Body of pancreas (tissue), 4 donors: ENCODE results near the gene SERPINI1. TPM values are rescaled to one million over a fixed set of nuclear protein-coding genes. Genes with fewer than 3 reads are reported as not detected.

Experiments used
- ATAC-seq: fragments of 150-250 bp; one replicate; pipeline ENCODE4 v1.9.1; 2016
- DNase-seq, 4 donors: peaks; one replicate each; pipeline ENCODE4 v3.0.0-alpha.2; 2019
- H3K27ac ChIP-seq, 4 donors: fragments of 200-600 bp; sonication (generic); 1 replicate in 3 of 4; 2 replicates in 1 of 4; pipeline versions ENCODE4 v1.5.1 to v1.6.1; 2016 to 2019; ENCODE audit warnings: mild to moderate bottlenecking in 1 of 4, mixed read lengths in 1 of 4, moderate library complexity in 1 of 4
- H3K27me3 ChIP-seq, 2 donors: fragments of 200-600 bp; sonication (generic); one replicate each; pipeline ENCODE4 v1.6.0; 2016; ENCODE audit warnings: mild to moderate bottlenecking in 1 of 2
- H3K36me3 ChIP-seq, 2 donors: fragments of 200-600 bp; sonication (generic); replicated peaks in 1 of 2; 2 replicates each; pipeline ENCODE4 v1.5.1; 2016; ENCODE audit warnings: low read depth in 2 of 2; ENCODE audit not compliant: insufficient read depth in 1 of 2
- H3K4me1 ChIP-seq: fragments of 200-600 bp; sonication (generic); one replicate; pipeline ENCODE4 v1.6.0; 2016
- H3K4me3 ChIP-seq, 2 donors: fragments of 200-600 bp; sonication (generic); 1 replicate in 1 of 2; 2 replicates in 1 of 2; pipeline ENCODE4 v1.5.1; 2016 to 2019
- H3K9me3 ChIP-seq, 3 donors: fragments of 200-600 bp; sonication (generic); 1 replicate in 2 of 3; 2 replicates in 1 of 3; pipeline ENCODE4 v1.5.1; 2016
- POLR2A ChIP-seq, 3 donors: fragments of 450-650 bp; IDR thresholded peaks; one replicate each; pipeline ENCODE4 v1.6.1; 2016; ENCODE audit warnings: antibody characterized with exemption in 3 of 3, mild to moderate bottlenecking in 2 of 3
- WGBS, 2 donors: methylation state at CpG; one replicate each; pipeline ENCODE4 v1.1.5; 2017; 5-methylcytosine and 5-hydroxymethylcytosine counted together
- intact Hi-C: fragments of 100-400 bp; cut with DNase I; formaldehyde crosslinking; loops from one replicate; pipeline ENCODE4 v1.15.1; 2023
- total RNA-seq, 2 donors: library from RNA; depleted of rRNA; stranded (reverse); fragments of >200 nt; gene quantifications; one replicate each; pipeline ENCODE4 v1.1.0, GENCODE V29; 2016
- TF ChIP-seq, protein P1 (sequence below), 7 experiments: fragments of 450-650 bp in 4 of 7; fragments of 200-600 bp in 3 of 7; sonication (generic) in 3 of 7; IDR thresholded peaks; one replicate each; pipeline ENCODE4 v1.5.1; 2016 to 2019; ENCODE audit warnings: antibody characterized with exemption in 7 of 7

The SERPINI1 gene
- total RNA-seq, 2 donors from 2014 or later = 10.2 to 20.0 TPM

DNA sequence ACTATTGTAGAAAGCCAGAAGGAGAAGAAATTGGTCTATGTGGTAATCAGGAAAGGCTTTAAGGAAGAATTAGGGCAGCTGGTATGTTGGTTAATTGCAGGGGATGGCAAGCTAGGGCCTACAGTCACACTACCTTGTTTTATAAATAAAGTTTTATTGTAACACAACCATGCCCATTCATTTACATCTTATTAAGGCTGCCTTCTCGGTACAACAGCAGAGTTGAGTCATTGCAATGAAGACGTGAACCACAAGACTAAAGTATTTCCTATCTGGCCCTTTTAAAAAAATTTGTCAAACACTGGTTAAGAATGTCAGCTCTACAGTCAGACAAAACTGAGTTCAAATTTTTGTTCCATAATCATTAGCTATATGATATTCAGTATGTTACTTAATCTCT, 8.3 kb downstream of the SERPINI1 start:
- no peak for DNase-seq
- no peaks in the 10 kb centered on the region for H3K9me3 ChIP-seq
- no peak for TF ChIP-seq POLR2A (IDR thresholded peaks at IDR 0.05)
- TF ChIP-seq, protein P1, sequence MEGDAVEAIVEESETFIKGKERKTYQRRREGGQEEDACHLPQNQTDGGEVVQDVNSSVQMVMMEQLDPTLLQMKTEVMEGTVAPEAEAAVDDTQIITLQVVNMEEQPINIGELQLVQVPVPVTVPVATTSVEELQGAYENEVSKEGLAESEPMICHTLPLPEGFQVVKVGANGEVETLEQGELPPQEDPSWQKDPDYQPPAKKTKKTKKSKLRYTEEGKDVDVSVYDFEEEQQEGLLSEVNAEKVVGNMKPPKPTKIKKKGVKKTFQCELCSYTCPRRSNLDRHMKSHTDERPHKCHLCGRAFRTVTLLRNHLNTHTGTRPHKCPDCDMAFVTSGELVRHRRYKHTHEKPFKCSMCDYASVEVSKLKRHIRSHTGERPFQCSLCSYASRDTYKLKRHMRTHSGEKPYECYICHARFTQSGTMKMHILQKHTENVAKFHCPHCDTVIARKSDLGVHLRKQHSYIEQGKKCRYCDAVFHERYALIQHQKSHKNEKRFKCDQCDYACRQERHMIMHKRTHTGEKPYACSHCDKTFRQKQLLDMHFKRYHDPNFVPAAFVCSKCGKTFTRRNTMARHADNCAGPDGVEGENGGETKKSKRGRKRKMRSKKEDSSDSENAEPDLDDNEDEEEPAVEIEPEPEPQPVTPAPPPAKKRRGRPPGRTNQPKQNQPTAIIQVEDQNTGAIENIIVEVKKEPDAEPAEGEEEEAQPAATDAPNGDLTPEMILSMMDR (IDR thresholded peaks at IDR 0.05) = no peak
- 85 to 97% methylated on average over 2 of the region's 2 CpGs for WGBS, 2 donors
- H3K27me3 ChIP-seq = no peaks in the 10 kb centered on the region
- H3K27ac ChIP-seq = no peak overlapping the region
- ATAC-seq = no peak
- intact Hi-C loops = no loop called here
- no peak overlapping the region for H3K4me3 ChIP-seq
- H3K4me1 ChIP-seq = peaks cover 20% of the 10 kb centered on the region
- no peaks in the 10 kb centered on the region for H3K36me3 ChIP-seq

DNA sequence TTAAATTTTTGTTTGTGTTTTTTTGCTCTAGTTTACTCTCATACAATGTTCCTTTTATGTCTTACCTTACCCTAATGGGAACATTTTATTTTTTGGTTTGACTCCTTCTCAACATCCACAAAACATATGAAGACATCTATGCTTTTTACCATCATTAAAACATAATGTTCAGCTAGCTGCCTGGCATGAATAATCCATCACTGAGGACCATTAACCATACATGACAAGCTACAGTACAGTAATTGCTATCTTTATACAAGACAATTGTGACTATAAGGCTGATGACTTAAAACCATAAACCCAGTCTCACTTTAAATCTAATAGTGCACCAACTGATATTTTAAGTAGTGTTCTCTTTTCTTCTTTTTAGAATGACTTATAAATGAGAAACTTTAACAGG, 13.7 kb downstream of the SERPINI1 start:
- Histone ChIP-seq H3K27me3 (no peaks in the 10 kb centered on the region), H3K36me3 (no peaks in the 10 kb centered on the region), H3K4me1 (peaks cover 11% of the 10 kb centered on the region), H3K27ac (no peak overlapping the region), H3K9me3 (no peaks in the 10 kb centered on the region), H3K4me3 (no peak overlapping the region)
- DNase-seq (no peak), ATAC-seq (no peak)
- intact Hi-C loops = no loop called here
- TF ChIP-seq POLR2A (IDR thresholded peaks at IDR 0.05) = no peak

DNA sequence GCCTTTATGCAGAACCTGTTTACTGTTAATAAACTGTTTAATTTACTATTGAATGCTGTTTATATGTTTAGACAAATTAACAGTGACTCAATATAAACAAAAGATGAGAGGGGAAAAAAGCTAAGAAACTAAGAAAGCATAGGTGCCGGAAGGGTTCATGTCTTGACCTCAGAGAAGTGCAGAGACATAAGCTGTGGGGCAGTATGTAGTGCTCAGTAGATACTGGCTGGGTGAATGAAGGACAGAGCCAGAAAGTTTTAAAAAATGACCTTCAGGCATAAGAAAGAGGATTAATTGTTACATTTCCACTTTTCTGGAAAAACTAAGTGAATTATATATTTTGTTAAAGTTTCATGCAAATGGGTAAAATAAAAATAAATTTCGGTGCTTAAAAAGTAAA, 14.2 kb downstream of the SERPINI1 start:
- ATAC-seq (no peak), DNase-seq (no peak)
- 93 to 95% methylated on average over 2 of the region's 2 CpGs for WGBS, 2 donors
- no peak overlapping the region for H3K27ac ChIP-seq
- H3K27me3 ChIP-seq = no peaks in the 10 kb centered on the region
- no peak overlapping the region for H3K4me3 ChIP-seq
- peaks cover 11% of the 10 kb centered on the region for H3K4me1 ChIP-seq
- no peaks in the 10 kb centered on the region for H3K9me3 ChIP-seq
- TF ChIP-seq, protein P1 (IDR thresholded peaks at IDR 0.05) = no peak
- H3K36me3 ChIP-seq = no peaks in the 10 kb centered on the region
- intact Hi-C loops = no loop called here

DNA sequence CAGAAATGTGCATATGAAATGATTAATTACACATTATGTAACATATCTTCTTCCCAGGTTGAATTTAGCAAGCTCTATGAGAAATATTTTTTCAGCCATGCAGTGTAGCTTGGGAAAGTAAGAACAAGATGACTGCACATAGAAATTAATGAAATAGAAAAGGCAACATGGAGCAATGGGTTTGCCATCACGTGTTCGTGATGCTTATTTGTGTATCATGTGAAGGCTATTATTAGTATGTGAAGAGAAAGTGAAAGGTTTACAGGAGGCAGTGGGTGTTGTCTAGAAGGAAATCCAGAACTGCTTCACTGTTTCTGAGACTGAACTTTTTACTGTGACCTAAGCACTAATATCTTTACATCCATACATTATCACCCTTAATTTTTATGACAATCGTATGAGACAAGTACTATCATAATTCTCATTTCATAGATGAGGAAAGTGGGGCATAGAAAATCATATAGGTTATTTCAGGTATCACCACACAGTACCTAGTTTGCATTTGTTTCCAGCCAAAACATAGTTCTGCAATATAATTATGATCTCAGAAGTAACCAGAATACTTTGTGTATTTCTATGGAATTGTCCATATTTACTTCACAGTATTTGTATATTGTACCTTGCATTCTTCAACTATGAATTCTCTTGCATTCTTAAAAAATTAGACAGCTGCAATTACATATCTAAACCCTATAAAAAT, 14.9 kb downstream of the SERPINI1 start:
- Histone ChIP-seq H3K4me3 (no peak overlapping the region), H3K9me3 (no peaks in the 10 kb centered on the region), H3K27ac (no peak overlapping the region), H3K27me3 (no peaks in the 10 kb centered on the region), H3K36me3 (no peaks in the 10 kb centered on the region), H3K4me1 (peaks cover 11% of the 10 kb centered on the region)
- DNase-seq (no peak), ATAC-seq (no peak)
- intact Hi-C loops = no loop called here
- 57 to 67% methylated on average over 3 of the region's 3 CpGs for whole genome bisulfite sequencing, 2 donors
- TF ChIP-seq POLR2A (IDR thresholded peaks at IDR 0.05) = no peak
- TF ChIP-seq, protein P1 (IDR thresholded peaks at IDR 0.05) = no peak

DNA sequence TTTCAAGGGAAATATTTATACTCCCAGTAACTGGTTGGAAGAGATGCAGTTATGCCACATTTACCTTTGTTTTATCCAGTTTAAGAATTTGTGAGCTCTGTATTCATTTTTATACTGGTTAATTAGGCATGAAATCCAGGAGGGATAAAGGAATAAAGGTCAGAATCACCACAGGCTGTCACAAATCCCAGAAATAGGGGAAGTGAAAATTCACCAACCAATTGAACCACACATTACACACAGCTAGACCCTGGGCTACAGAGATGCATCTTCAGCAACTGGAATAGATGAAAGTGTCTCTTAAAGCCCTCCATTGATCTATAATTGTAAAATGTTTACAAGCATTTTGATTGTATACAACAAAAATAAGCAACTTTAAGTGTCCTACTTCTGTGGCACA, 18.5 kb downstream of the SERPINI1 start:
- DNase-seq = no peak
- TF ChIP-seq POLR2A (IDR thresholded peaks at IDR 0.05) = no peak
- TF ChIP-seq, protein P1 (IDR thresholded peaks at IDR 0.05) = no peak
- H3K27me3 ChIP-seq = no peaks in the 10 kb centered on the region
- no peak overlapping the region for H3K4me3 ChIP-seq
- no peaks in the 10 kb centered on the region for H3K36me3 ChIP-seq
- no peak for ATAC-seq
- no peak overlapping the region for H3K27ac ChIP-seq
- intact Hi-C loops = no loop called here
- no peaks in the 10 kb centered on the region for H3K9me3 ChIP-seq
- no peaks in the 10 kb centered on the region for H3K4me1 ChIP-seq
